ENCODE results near the gene RAD54L.

- TF ChIP-seq POLR2A (IDR thresholded peaks at IDR 0.05) = no peak
- no peak for TF ChIP-seq CTCF (IDR thresholded peaks at IDR 0.05)
- no peak for TF ChIP-seq EP300 (IDR thresholded peaks at IDR 0.05)
Measured at GRCh38 chr1:46285730-46286477, 38.3 kb downstream of the RAD54L start.

All from sigmoid colon (tissue), 4 donors.